ENCODE results near the gene RNF215.
A peak's percentile ranks its signal among the peaks of the same experiment; 100 is the strongest.
"Not testable (repeated sequence)": the region's sequence is repeated elsewhere in the genome, so short reads cannot be mapped to it uniquely, and the experiment has no call there.

Gene RNF215

GRCh38 chr22:30361916-30362650 is 25.1 kb downstream of the RNF215 start:
- DNase-seq (ENCODE audit: low read depth), result no peak

- DNase-seq (ENCODE audit: low read depth), result no peak
These were observed 28.7 kb downstream of the RNF215 start for GRCh38 chr22:30358541-30358940.

- no peak for DNase-seq (ENCODE audit: low read depth)
These were observed 29.5 kb downstream of the RNF215 start for GRCh38 chr22:30357650-30358215.

DNA sequence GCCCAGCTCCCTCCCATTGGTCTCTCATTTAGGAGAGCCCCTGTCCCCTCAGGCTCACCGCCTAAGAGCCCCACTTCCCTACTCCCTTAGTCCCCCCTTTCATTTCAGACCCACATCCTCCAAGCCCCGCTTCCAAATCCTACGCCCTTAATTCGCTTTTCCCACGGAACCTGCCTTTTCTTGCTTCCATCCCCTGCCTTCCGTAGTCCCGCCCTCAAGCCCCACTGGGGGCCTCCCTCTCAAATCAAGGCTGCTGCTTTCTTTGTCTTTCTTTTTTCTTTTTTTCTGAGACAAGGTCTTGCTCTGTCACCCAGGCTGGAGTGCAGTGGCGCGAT is 30.0 kb downstream of the RNF215 start:
- no peak for DNase-seq (ENCODE audit: low read depth)

DNA sequence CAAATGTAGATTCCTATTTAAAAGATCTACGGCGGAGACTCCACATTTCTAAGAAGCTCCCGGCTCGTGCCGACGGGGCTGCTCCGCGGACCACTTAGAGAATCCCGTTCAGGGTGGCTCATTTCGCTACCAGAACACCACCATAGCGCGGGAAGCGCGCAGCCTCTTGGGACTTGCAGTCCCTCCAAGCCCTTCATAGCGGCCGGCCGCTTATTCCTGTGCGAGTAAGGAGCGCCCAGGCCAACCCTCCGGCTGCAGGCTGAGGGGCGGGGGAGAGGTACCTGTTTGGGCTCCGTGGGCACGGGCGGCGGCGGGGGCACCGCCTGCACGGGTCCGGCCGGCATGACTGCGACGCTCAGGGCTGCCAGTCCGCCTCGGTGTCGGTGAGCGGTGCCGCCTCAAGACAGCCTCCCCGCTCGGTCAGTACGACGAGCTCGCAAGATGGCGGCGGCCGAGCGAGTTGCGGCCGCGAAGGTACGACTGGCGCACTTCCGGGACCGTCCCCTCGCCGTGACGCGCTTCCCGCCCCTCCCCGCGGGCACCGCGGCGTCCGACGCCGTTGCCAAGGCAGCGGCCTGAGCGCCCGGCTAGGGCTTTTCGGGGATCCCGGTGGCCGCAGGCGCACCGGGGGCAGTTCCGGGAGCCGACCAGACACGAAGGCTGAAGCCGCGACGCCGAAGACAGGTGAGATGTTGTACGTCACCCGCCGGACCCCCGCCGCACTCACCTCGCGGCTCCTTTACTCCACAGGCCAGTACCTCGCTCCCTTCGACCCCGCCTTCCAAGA is 30.6 kb downstream of the RNF215 start, which contains the start of the genes CCDC157 and SF3A1:
TSS of gene CCDC157 (plus strand) at position 559 of the 787 bp plus-strand sequence. CDS start 8,994 bp downstream, outside the sequence.
TSS of gene SF3A1 (minus strand) at position 446 of the 787 bp plus-strand sequence. CDS start at position 344, 102 bp downstream.
- peak; percentile 79 for DNase-seq (ENCODE audit: low read depth)

DNA sequence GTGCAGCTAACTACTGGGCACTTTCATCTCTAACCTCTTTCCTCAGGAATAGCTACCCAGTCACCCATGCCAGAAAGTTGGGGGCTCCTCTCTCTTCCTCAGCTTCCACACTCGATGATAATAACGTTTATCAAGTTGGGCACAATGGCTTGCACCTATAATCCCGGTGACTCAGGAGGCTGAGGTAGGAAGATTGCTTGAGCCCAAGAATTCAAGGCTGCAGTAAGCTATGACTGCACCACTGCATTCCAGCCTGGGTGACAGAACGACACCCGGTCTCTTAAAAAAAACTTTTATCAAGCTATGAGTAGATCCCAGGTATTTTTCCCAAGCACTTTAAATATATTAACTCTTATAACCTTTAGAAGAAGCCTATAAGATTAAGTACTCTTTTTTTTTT is 32.6 kb downstream of the RNF215 start:
- no peak for DNase-seq (ENCODE audit: low read depth)

DNA sequence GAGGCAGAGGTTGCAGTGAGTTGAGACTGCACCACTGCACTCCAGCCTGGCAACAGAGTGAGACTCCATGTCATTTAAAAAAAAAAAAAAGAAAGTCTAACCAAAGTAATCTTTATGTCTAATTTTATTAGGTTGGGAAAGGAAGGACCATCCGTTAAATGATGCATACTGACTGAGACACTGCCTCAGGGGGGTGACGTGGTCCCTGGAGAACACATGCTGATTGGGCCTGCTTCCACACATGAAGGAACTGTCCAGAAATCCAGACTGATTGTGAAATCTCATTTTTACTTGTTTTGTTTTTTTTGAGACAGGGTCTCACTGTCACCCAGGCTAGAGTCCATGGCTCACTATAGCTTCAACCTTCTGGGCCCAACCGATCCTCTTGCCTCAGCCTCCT is 36.0 kb downstream of the RNF215 start:
- no peak for DNase-seq (ENCODE audit: low read depth)

DNA sequence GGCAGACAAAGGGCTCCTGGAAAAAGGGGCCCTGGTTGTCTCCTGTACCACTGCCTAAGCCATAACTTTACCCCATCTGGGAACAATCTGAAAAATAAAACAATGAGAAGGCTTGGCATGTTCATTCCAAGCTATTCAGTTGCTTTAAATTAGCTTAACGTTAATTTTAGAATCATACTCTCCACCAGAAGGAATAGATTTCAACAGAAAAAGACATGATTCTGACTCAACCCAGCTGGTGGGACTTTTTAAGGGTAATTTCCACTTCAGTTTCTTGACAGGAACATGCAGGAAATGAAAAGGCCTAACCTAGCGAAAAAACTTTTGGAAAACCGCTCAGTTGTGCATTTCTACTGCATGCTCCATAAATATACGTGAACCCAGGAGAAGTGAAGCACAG is 38.4 kb downstream of the RNF215 start:
- no peak for DNase-seq (ENCODE audit: low read depth)

GRCh38 chr22:30348404-30348803 is 38.8 kb downstream of the RNF215 start:
- no peak for DNase-seq (ENCODE audit: low read depth)

- DNase-seq (ENCODE audit: low read depth), result no peak
These were observed 39.8 kb downstream of the RNF215 start for GRCh38 chr22:30347255-30347892.

DNA sequence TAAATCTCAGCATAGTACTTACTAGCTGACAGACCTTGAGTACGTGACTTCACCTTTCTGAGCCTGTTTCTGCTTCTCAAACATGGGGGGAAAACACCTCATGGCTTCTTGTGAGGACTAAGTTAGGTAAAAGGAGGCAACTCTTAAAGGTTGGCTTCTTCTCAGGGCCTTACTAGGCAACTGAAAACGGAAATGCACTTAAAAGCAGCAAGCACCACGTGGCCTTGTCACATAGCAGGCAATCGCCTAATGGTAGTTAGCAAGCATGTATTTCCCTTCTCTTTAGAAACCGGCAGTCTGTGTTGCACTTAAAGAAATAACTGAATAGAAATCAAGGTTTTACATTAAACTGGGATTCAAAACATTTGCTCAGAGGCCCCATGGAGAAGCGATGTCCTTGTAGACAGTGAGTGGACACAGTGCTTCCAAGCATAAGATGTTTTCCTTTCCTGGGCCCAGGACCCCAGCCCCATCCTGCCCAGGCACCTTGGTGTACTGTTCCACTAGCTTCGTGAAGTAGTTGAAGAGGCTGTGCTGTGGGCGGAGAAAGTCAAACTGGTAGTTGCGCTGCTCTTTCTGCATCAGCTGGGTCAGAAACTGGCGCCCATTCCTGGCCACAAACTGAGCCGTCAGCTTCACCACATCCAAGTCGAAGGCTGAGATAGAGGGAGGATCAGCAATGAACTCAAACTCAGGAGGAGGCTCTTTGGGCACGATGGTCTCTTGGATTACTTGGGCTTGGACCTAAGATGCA is 42.6 kb downstream of the RNF215 start:
- DNase-seq (ENCODE audit: low read depth), result no peak

DNA sequence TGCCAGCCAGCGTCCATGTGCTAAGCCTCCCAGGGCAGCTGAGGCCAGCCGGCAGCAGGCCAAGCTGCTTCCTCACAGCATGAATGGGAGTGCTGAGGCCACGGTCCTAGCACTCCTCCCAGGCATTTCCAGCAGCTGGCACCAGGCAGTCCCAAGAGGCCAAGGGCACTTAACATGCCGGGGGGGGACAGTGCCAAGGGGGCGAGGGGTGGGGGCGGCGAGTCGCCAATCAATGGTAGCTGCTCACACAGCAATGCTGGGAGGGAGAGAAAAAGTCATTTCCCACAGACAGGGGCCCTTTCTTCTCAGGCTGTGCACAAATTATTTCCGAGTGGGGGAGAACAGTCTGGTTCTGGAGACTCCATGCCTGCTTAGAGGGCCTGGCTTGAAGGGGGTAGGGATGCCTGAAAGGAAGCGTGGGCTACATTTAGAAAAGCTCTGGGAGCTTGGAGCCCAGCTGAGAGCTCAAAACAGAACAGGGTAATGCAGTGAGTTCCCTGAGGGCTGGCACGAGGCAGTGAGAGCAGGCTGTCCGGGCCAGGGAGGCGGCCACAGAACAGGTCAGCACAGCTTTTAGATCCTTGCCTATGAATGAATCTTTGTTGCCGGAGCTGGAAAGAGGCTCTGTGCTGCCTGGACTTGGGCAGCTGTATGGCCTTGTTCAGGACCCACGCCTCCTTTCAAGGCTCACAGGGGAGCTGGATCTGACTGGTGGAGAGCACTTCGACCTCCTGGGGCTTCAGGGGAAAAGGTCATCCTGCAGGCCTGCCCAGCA is 46.1 kb downstream of the RNF215 start:
- DNase-seq (ENCODE audit: low read depth), result no peak

DNA sequence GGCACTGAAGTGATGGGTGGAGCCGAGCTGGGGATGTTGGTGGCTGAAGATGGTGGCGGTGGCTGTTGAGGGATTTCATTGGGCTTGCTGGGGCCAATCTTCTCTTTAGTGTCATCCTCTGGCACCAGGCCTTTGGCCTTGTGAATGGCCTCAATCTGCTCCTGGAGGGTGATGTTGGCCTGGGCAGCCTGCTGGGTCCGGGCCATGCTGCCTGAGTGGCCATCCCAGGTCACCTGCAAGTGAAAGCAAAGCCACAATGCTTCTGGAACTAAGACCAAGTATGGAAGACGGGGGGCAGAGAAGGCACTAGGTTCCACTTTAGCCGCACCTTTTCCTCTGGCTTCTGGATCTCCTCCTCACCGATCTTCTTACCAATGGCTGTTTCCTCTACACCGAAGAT is 48.4 kb downstream of the RNF215 start:
- no peak for DNase-seq (ENCODE audit: low read depth)

DNA sequence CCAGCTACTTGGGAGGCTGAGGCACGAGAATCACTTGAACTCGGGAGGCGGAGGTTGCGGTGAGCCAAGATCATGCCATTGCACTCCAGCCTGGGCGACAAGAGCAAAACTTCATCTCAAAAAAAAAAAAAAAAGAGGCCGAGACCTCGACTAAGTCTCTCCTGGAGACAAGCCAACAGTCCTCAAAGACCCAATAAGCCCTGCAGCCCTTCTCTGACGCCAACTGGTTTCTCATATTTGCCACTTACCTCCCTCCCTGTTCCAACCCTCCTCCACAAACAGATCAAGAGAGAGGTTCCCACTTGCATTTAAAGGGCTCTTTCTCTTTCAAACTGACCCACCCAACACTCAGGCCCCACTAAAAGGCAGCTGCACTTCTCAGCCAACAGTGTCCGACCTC is 48.9 kb downstream of the RNF215 start:
- DNase-seq (ENCODE audit: low read depth), result not testable (repeated sequence)

GRCh38 chr22:30337461-30337778 is 49.8 kb downstream of the RNF215 start:
- DNase-seq (ENCODE audit: low read depth), result no peak

GRCh38 chr22:30336752-30337460 is 50.3 kb downstream of the RNF215 start:
- DNase-seq (ENCODE audit: low read depth), result no peak

- DNase-seq (ENCODE audit: low read depth), result no peak
These were observed 52.0 kb downstream of the RNF215 start for GRCh38 chr22:30335236-30335635.

DNA sequence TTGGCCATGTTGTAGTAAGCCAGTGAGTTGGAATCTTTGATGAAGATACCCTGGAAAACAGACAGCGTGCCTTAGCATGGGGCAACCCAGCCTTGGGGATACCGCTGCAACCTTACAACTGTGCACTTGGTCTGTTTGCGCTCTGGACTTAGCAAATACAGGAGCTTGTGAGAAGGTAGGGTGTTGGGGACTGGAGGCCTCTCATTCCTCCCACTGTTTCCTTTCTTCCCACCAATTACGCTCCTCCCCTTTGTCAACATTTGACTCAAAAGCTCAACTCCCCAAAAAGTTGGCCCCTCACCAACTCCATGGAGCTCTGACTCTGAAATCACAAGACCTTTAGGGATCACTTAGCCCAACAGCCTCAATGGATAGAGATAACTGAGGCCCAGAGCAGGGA is 52.6 kb downstream of the RNF215 start:
- no peak for DNase-seq (ENCODE audit: low read depth)

GRCh38 chr22:30333707-30334087 is 53.5 kb downstream of the RNF215 start:
- no peak for DNase-seq (ENCODE audit: low read depth)

GRCh38 chr22:30332994-30333706 is 54.1 kb downstream of the RNF215 start:
- DNase-seq (ENCODE audit: low read depth), result no peak
